Posterior vena cava (tissue), 2 donors: ENCODE data around the gene RHBDD1. TPM values are rescaled to one million over a fixed set of nuclear protein-coding genes. Genes with fewer than 3 reads are reported as not detected.
"Not testable (repeated sequence)": the region's sequence is repeated elsewhere in the genome, so short reads cannot be mapped to it uniquely, and the experiment has no call there.

Experiments used
- DNase-seq: peaks from one replicate; pipeline ENCODE4 v3.0.0-alpha.2; 2020; ENCODE audit warnings: low spot score
- intact Hi-C, 2 donors: fragments of 100-400 bp; cut with DNase I; formaldehyde crosslinking; loops; one replicate each; pipeline versions ENCODE4 v1.14.1 to v1.14.2; 2022 to 2023
- total RNA-seq, 2 donors: library from RNA; stranded (reverse); fragmentation: NEBNext Ultra II Directional; extraction: Animal tissue kit (Norgen Biotek cat#: 25700); gene quantifications; one replicate each; pipeline ENCODE4 v1.2.1, GENCODE V29; 2021
- donor health status: DM: yes; HTN: yes; CAD: no.
- donor health status: DM: yes; HTN: yes; CAD: no.

Gene RHBDD1
- total RNA-seq, 2 donors from 2014 or later, result 39.3 to 40.5 TPM

DNA sequence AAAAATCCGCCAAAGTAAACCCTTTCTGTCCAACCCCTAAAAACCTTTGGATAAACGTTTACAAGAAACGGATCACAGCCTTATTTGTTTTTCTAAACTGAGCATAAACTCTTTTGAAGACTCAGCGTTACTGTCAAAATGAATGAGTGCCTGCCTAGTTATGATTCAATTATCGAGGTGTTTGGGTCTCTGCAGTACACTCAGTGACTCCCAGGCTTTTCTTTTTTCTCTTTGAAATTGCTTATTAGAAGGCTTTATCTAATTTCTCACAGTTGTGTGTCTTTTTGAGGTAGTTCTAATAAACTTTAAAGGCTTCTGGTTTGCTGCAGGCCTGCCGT is 663 bp downstream of the RHBDD1 start:
- intact Hi-C loops, result loop anchor here (2.0 to 10.0 kb wide), 3 partner anchors 36 to 1162 kb away; no protein-coding TSS in a partner anchor
- no peak for DNase-seq

GRCh38 chr2:226837334-226837733 is 1.5 kb downstream of the RHBDD1 start:
- intact Hi-C loops, result loop anchor here (2.0 to 10.0 kb wide), 3 partner anchors 37 to 1163 kb away; no protein-coding TSS in a partner anchor

DNA sequence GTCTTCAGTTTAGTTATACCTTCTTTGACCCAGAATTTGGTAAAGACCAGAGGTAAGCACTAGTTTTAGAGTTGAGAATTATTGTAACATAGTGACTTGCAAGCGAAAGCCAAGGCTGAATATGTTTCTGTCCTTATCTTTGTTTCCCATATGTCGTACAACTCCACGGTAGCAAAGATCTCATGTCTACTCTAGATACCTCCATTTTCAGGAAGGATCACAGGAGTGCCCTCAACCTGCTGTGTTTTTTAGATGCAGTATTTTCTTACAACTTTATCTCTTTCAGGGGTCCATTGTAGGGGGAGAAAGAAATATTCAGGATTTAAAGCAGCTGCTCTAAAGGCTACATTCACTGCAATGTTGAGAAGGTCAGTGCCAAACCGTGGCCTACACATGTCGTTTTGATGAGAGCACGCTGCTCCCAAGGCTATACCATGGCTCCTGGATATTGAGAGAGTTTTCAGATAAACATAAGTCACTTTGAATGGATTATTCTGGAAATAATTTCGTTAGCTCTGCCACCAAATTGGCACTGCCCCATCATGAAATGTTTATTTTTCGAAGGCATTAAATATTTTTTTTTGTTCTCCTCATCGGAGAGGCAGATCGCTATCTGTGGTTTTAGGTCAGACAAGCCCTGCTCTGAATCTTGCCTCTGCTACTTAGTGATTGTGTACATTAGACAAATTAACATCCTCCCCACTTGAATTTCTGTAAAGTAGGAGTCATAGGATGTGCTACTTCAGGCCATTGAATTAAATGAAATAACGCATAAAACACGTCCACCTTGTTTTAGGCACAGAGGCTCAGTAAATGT is 2.1 kb downstream of the RHBDD1 start:
- intact Hi-C loops, result loop anchor here (2.0 to 10.0 kb wide), 3 partner anchors 37 to 1163 kb away; no protein-coding TSS in a partner anchor
- DNase-seq, result no peak

More at GRCh38 chr2:226837334-226837733, 1.5 kb downstream of the RHBDD1 start:
- no peak for DNase-seq

- no peak for DNase-seq
- intact Hi-C loops, result loop anchor here (10.0 kb wide), 2 partner anchors 146 to 1164 kb away; no protein-coding TSS in a partner anchor
Observed at GRCh38 chr2:226838722-226839121, 2.9 kb downstream of the RHBDD1 start.

DNA sequence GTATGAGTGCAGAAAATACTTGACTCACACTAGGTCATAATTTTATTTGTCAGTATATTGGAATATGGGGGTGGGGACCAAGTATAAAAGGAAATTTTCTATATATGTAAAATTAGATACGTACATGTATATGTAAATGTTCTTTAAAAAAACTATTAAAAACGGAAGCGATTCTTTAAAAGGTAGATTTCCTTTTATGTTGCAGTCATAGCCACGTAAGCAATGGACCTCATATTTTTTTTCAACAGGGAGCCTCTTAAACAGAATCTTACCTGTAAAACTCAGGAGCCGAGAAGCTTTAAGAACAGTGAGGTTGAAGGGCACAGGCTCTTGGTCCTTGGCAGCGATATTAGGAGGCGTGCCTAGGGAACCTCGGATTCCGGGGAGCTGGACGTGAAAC is 3.3 kb downstream of the RHBDD1 start:
- intact Hi-C loops, result loop anchor here (10.0 kb wide), 2 partner anchors 146 to 1164 kb away; no protein-coding TSS in a partner anchor
- DNase-seq, result no peak

DNA sequence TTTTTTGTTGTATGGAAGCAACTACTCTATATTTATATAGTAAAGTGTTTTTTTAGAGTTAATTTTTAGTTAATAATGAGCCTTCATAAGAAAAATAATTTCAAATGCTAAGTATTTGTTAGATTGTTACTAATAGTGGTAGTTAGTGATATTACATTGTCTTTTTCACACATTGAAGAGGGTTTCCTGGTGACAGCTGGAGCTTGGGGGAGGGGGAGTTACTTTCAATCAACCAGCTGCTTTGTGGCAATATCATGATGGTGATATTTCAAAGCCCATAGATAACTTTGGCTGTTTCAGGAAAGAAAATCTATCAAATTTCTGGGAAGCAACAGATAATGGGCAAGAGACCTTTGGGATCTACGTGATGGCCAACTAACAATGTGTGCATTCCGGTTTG is 4.1 kb downstream of the RHBDD1 start:
- no peak for DNase-seq
- intact Hi-C loops, result loop anchor here (10.0 kb wide), 2 partner anchors 145 to 1165 kb away; no protein-coding TSS in a partner anchor

DNA sequence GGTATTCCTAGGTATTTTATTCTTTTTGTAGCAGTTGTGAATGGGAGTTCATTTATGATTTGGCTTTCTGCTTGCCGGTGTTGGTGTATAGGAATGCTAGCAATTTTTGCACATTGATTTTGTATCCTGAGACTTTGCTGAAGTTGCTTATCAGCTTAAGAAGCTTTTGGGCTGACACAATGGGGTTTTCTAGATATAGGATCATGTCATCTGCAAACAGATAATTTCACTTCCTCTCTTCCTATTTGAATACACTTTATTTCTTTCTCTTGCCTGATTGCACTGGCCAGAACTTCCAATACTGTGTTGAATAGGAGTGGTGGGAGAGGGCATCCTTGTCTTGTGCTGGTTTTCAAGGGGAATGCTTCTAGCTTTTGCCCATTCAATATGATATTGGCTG is 7.1 kb downstream of the RHBDD1 start:
- intact Hi-C loops, DNase-seq: not testable (repeated sequence)

- intact Hi-C loops, result no loop called here
- DNase-seq, result no peak
Observed at GRCh38 chr2:226845386-226846116, 9.7 kb downstream of the RHBDD1 start.

GRCh38 chr2:226847090-226847489 is 11.2 kb downstream of the RHBDD1 start:
- intact Hi-C loops, result no loop called here

GRCh38 chr2:226847511-226847910 is 11.7 kb downstream of the RHBDD1 start:
- intact Hi-C loops, result no loop called here
- no peak for DNase-seq

More at GRCh38 chr2:226847090-226847489, 11.2 kb downstream of the RHBDD1 start:
- DNase-seq, result no peak

DNA sequence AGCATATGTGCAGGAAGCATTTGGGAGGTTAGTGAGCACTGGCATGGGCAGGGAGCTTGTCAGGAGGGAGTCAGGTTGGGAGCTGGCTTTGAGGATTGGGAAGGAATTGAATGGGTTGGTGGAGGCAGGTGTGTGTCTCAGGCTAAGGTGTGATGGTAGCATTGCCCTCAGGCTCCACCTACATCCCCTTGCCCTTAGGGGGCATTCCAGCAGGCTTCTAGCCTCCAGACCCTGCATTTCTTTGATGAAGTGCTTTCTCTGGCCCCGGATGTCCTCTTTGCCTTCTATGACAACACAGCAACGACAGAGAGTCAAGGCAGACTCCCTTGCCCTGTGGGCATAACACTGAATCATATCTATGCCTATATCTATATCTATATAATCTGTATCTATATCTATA is 13.5 kb downstream of the RHBDD1 start:
- intact Hi-C loops, result no loop called here
- DNase-seq, result no peak

GRCh38 chr2:226850024-226850423 is 14.2 kb downstream of the RHBDD1 start:
- intact Hi-C loops, result no loop called here
- DNase-seq, result no peak

- intact Hi-C loops, result no loop called here
- DNase-seq, result no peak
Observed at GRCh38 chr2:226855787-226856186, 19.9 kb downstream of the RHBDD1 start.

- intact Hi-C loops, result no loop called here
- DNase-seq, result no peak
Observed at GRCh38 chr2:226860087-226860486, 24.2 kb downstream of the RHBDD1 start.

DNA sequence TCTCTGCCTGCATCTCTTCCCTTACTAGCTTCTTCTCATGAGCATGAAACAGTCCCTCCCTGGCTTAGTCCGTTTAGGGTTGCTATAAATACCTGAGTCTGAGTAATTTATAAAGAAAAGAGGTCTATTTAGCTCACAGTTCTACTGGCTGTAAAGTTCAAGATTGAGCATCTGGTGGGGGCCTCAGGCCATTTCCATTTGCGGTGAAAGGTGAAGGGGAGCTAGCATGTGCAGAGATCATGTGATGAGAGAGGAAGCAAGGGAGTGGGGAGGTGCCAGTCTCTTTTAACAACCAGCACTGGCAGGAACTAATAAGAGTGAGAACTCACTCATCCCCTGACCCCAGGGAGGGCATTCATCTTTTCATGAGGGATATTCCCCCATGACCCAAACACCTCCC is 26.8 kb downstream of the RHBDD1 start:
- DNase-seq, result no peak
- intact Hi-C loops, result no loop called here

- no peak for DNase-seq
- intact Hi-C loops, result no loop called here
Observed at GRCh38 chr2:226865273-226865672, 29.4 kb downstream of the RHBDD1 start.

GRCh38 chr2:226865710-226866109 is 29.9 kb downstream of the RHBDD1 start:
- intact Hi-C loops, result no loop called here
- no peak for DNase-seq

- no peak for DNase-seq
- intact Hi-C loops, result no loop called here
Observed at GRCh38 chr2:226868331-226869162, 32.7 kb downstream of the RHBDD1 start.

GRCh38 chr2:226869371-226869770 is 33.5 kb downstream of the RHBDD1 start:
- intact Hi-C loops, result no loop called here
- DNase-seq, result no peak
